IMR-90 (cell line): ENCODE results near the gene SPP2. TPM values are rescaled to one million over a fixed set of nuclear protein-coding genes. Genes with fewer than 3 reads are reported as not detected.

ENCODE experiments used
- ATAC-seq: fragments of 200-7000 bp; cut with Tn5 transposase; 2 replicates; pipeline ENCODE4 v1.9.1; 2020; ENCODE audit warnings: low read depth, mild to moderate bottlenecking, moderate library complexity
- BruUV-seq: library from RNA; stranded (reverse); fragments of 400-500 nt; replicated peaks from 2 replicates; lab custom pipeline; 2021; lab: Mats Ljungman, UMichigan
- CTCF ChIA-PET: fragments of 300-600 bp; formaldehyde crosslinking; extraction: SDS; loops from one replicate; lab custom pipeline; 2021; ENCODE audit warnings: antibody characterized with exemption; lab: Yijun Ruan, JAX
- POLR2A ChIA-PET: fragments of 300-600 bp; sonication (Branson Sonifier 250); formaldehyde crosslinking; loops from one replicate; lab custom pipeline; 2022; ENCODE audit warnings: antibody characterized with exemption; ENCODE audit not compliant: unreplicated experiment; lab: Charles Lee
- DNase-seq: peaks from one replicate; pipeline ENCODE4 v3.0.0; 2013
- H2AFZ ChIP-seq: replicated peaks from 2 replicates; pipeline ENCODE3; 2013; ENCODE audit warnings: low read length, mild to moderate bottlenecking; ENCODE audit not compliant: poor library complexity
- H2AK5ac ChIP-seq: 2 replicates; pipeline ENCODE4 v1.6.1; 2013; ENCODE audit warnings: low read depth, low read length, inconsistent platforms
- H2AK9ac ChIP-seq: replicated peaks from 2 replicates; pipeline ENCODE3; 2013; ENCODE audit warnings: mild to moderate bottlenecking, low read depth, low read length, moderate library complexity; ENCODE audit not compliant: poor library complexity
- H2BK120ac ChIP-seq: 2 replicates; pipeline ENCODE4 v1.6.1; 2013; ENCODE audit warnings: low read depth, low read length, inconsistent platforms
- H2BK15ac ChIP-seq: 3 replicates; pipeline ENCODE4 v1.6.1; 2013; ENCODE audit warnings: low read depth, low read length, inconsistent platforms
- H2BK20ac ChIP-seq: 2 replicates; pipeline ENCODE4 v1.6.1; 2013; ENCODE audit warnings: low read depth, mild to moderate bottlenecking, inconsistent platforms, low read length, moderate library complexity
- H2BK5ac ChIP-seq: 2 replicates; pipeline ENCODE4 v1.6.1; 2013; ENCODE audit warnings: mild to moderate bottlenecking, low read depth, low read length, inconsistent platforms; ENCODE audit not compliant: poor library complexity, severe bottlenecking
- H3K14ac ChIP-seq: replicated peaks from 2 replicates; pipeline ENCODE4 v1.6.1; 2013; ENCODE audit warnings: low read depth, low read length, inconsistent platforms
- H3K18ac ChIP-seq: 2 replicates; pipeline ENCODE4 v1.6.1; 2013; ENCODE audit warnings: low read depth, low read length, control low read depth
- H3K23ac ChIP-seq: 2 replicates; pipeline ENCODE4 v1.6.1; 2013; ENCODE audit warnings: low read depth, low read length, inconsistent platforms
- H3K27ac ChIP-seq: 2 replicates; pipeline ENCODE4 v1.5.1; 2013; ENCODE audit warnings: mild to moderate bottlenecking, control low read depth, low read length; ENCODE audit not compliant: insufficient read depth
- H3K27me3 ChIP-seq: 2 replicates; pipeline ENCODE4 v1.6.1; 2013; ENCODE audit warnings: low read length; ENCODE audit not compliant: control insufficient read depth, insufficient read depth
- H3K36me3 ChIP-seq: 2 replicates; pipeline ENCODE4 v1.6.1; 2013; ENCODE audit warnings: low read length, mixed read lengths; ENCODE audit not compliant: control insufficient read depth, insufficient read depth
- H3K4ac ChIP-seq: 2 replicates; pipeline ENCODE4 v1.6.1; 2013; ENCODE audit warnings: low read depth, low read length, inconsistent platforms
- H3K4me1 ChIP-seq: 2 replicates; pipeline ENCODE4 v1.6.1; 2013; ENCODE audit warnings: low read length, mixed read lengths; ENCODE audit not compliant: control insufficient read depth, insufficient read depth
- H3K4me2 ChIP-seq: 2 replicates; pipeline ENCODE4 v1.6.1; 2013; ENCODE audit warnings: low read depth, mild to moderate bottlenecking, control low read depth, low read length, moderate library complexity
- H3K4me3 ChIP-seq: 2 replicates; pipeline ENCODE4 v1.5.1; 2013; ENCODE audit warnings: low read depth, mild to moderate bottlenecking, control low read depth, low read length, moderate library complexity; ENCODE audit not compliant: insufficient read depth
- H3K56ac ChIP-seq: 2 replicates; pipeline ENCODE4 v1.6.1; 2013; ENCODE audit warnings: low read length, inconsistent platforms; ENCODE audit not compliant: insufficient read depth; ENCODE audit errors: extremely low read depth
- H3K79me1 ChIP-seq, 2 experiments: 2 replicates each; pipeline ENCODE4 v1.6.1; 2013; ENCODE audit warnings: low read length in 2 of 2, inconsistent platforms in 1 of 2, low read depth in 1 of 2
- H3K9ac ChIP-seq: 2 replicates; pipeline ENCODE4 v1.6.1; 2013; ENCODE audit warnings: low read depth, low read length, control low read depth
- H3K9me1 ChIP-seq: 2 replicates; pipeline ENCODE4 v1.6.1; 2013; ENCODE audit warnings: low read length, inconsistent platforms; ENCODE audit not compliant: insufficient read depth
- H3K9me3 ChIP-seq: 2 replicates; pipeline ENCODE4 v1.6.1; 2013; ENCODE audit warnings: low read length; ENCODE audit not compliant: control insufficient read depth, insufficient read depth
- H4K20me1 ChIP-seq: 2 replicates; pipeline ENCODE4 v1.6.1; 2013; ENCODE audit warnings: low read length, inconsistent platforms; ENCODE audit not compliant: insufficient read depth
- H4K5ac ChIP-seq: 2 replicates; pipeline ENCODE4 v1.6.1; 2013; ENCODE audit warnings: mild to moderate bottlenecking, low read depth, low read length, control low read depth
- H4K8ac ChIP-seq, 2 experiments: 2 replicates each; pipeline ENCODE4 v1.6.1; 2013; ENCODE audit warnings: low read depth in 2 of 2, low read length in 2 of 2, control low read depth in 1 of 2, inconsistent platforms in 1 of 2
- H4K91ac ChIP-seq: 2 replicates; pipeline ENCODE4 v1.6.1; 2013; ENCODE audit warnings: low read depth, low read length, inconsistent platforms; ENCODE audit not compliant: insufficient read depth
- BHLHE40 ChIP-seq: fragments of 150-350 bp; IDR thresholded peaks from 2 replicates; pipeline ENCODE4 v1.6.1; 2016; ENCODE audit warnings: mild to moderate bottlenecking, low read depth, low read length
- CHD1 ChIP-seq: IDR thresholded peaks from 2 replicates; pipeline ENCODE4 v1.6.1; 2012; ENCODE audit warnings: low read depth, low read length, improper control_type of control experiment
- CTCF ChIP-seq: conservative IDR thresholded peaks from 2 replicates; pipeline ENCODE4 v1.5.1; 2012; ENCODE audit warnings: mild to moderate bottlenecking, low read depth, low read length, improper control_type of control experiment
- FOS ChIP-seq: fragments of 150-350 bp; IDR thresholded peaks from 2 replicates; pipeline ENCODE4 v1.6.1; 2016; ENCODE audit warnings: low read depth, low read length
- MAFK ChIP-seq: IDR thresholded peaks from 2 replicates; pipeline ENCODE4 v1.6.1; 2012; ENCODE audit warnings: low read depth, low read length, improper control_type of control experiment
- MAZ ChIP-seq: IDR thresholded peaks from 2 replicates; pipeline ENCODE4 v1.6.1; 2012; ENCODE audit warnings: low read depth, mild to moderate bottlenecking, low read length, improper control_type of control experiment, moderate library complexity, borderline replicate concordance
- MXI1 ChIP-seq: IDR thresholded peaks from 2 replicates; pipeline ENCODE4 v1.6.1; 2012; ENCODE audit warnings: low read depth, mild to moderate bottlenecking, low read length, moderate library complexity, borderline replicate concordance
- NFE2L2 ChIP-seq: fragments of 150-350 bp; IDR thresholded peaks from 2 replicates; pipeline ENCODE4 v1.6.1; 2016; ENCODE audit warnings: low read depth, mild to moderate bottlenecking, low read length
- POLR2A ChIP-seq: IDR thresholded peaks from 2 replicates; pipeline ENCODE4 v1.6.1; 2012; ENCODE audit warnings: mild to moderate bottlenecking, low read depth, low read length
- RAD21 ChIP-seq: IDR thresholded peaks from 2 replicates; pipeline ENCODE4 v1.6.1; 2012; ENCODE audit warnings: low read length, improper control_type of control experiment
- RCOR1 ChIP-seq: IDR thresholded peaks from 2 replicates; pipeline ENCODE4 v1.6.1; 2012; ENCODE audit warnings: mild to moderate bottlenecking, low read length, improper control_type of control experiment; ENCODE audit not compliant: insufficient replicate concordance
- RFX5 ChIP-seq: IDR thresholded peaks from 2 replicates; pipeline ENCODE4 v1.8.0; 2012; ENCODE audit warnings: low read depth, mild to moderate bottlenecking, low read length, moderate library complexity
- SMC3 ChIP-seq: fragments of 150-350 bp; IDR thresholded peaks from 2 replicates; pipeline ENCODE4 v1.6.1; 2016; ENCODE audit warnings: low read depth, mild to moderate bottlenecking, antibody characterized with exemption, low read length, moderate library complexity
- WGBS, 2 experiments: methylation state at CpG; one replicate each; pipeline versions ENCODE4 v1.1.5 to v1.1.7; 2013; ENCODE audit warnings: missing lambda C conversion rate in 2 of 2; ENCODE audit not compliant: insufficient read length in 1 of 2; ENCODE audit errors: extremely low coverage in 2 of 2; 5-methylcytosine and 5-hydroxymethylcytosine counted together
- dilution Hi-C: fragments of 300-500 bp; cut with HindIII; formaldehyde crosslinking; loops from one replicate; pipeline ENCODE4 v1.14.3; 2018; ENCODE audit warnings: low sequenced_read_pairs; ENCODE audit not compliant: unreplicated experiment
- in situ Hi-C: fragments of 300-500 bp; cut with MboI; formaldehyde crosslinking; loops from 3 replicates; pipeline ENCODE4 v1.14.3; 2019; ENCODE audit warnings: low sequenced_read_pairs, inconsistent platforms, mixed read lengths
- intact Hi-C: fragments of 100-400 bp; cut with micrococcal nuclease; formaldehyde crosslinking; loops from 2 replicates; pipeline ENCODE4 v1.10.0; 2022
- polyA plus RNA-seq, 3 experiments: library from polyadenylated mRNA; depleted of rRNA; stranded (reverse); fragments of >200 nt; gene quantifications; 2 replicates each; pipeline ENCODE4 v1.2.3, GENCODE V29; 2012; ENCODE audit warnings: low replicate concordance in 1 of 3
- total RNA-seq: library from RNA; depleted of rRNA; stranded (reverse); fragments of >200 nt; gene quantifications from 2 replicates; pipeline ENCODE4 v1.2.3, GENCODE V29; 2012
- TF ChIP-seq, protein P1 (sequence below): fragments of 150-350 bp; IDR thresholded peaks from 2 replicates; pipeline ENCODE4 v1.6.1; 2016; ENCODE audit warnings: low read depth, mild to moderate bottlenecking, low read length, moderate library complexity, borderline replicate concordance
- TF ChIP-seq, protein P2 (sequence below): fragments of 150-350 bp; IDR thresholded peaks from 2 replicates; pipeline ENCODE4 v1.6.1; 2017; ENCODE audit warnings: mild to moderate bottlenecking, antibody characterized with exemption, low read length, low read depth

The SPP2 gene
- total and polyA plus RNA-seq, 2 of the 4 experiments (the other 2 are of a cell fraction), result not detected

DNA sequence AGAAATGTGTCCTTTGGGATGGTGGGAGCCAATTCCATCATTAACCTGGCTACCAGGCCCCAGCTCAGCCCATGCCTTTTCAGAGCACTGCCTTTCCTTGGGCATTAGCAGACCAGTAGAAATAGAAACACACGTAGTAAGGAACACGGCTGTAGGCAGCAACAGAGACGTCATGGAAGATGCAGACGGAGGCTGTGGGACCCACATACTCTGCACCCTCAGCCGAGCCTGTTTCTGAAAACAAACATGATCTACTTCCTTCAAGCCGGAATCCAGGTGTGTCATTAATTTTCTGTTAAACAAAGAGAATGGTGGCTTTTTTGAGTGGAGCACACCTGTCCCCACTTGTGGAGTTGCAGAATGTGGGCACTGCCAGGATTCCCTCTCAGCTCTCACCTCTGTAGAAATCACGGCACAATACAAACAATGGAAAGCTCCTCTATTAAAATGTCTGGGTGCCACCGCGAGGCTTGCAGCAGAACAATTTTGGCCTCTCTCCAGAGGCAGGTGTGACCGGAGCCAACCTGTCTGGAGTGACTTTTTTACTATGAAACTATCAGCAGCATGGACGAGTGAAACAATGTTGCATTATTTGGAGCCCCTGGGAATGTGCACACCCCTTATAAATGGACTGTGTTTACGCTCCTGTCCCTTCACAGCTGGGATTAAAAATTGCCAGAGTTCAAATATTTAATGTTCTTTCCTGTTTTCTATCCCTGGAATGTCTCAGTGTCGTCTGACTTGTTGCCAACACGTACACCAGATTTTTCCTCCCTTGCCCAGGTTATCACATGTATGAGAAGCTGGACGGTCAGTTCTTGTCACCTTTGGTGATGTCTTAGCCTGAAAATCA lies 31.7 kb downstream of the SPP2 start:
- Histone ChIP-seq H3K18ac (no peak overlapping the region), H3K27ac (no peak overlapping the region), H3K4ac (no peak overlapping the region), H2AFZ (no peak overlapping the region), H3K9me3 (no peaks in the 10 kb centered on the region), H2BK5ac (no peak overlapping the region), H3K9ac (no peak overlapping the region), H3K27me3 (peaks cover 22% of the 10 kb centered on the region), H2AK5ac (no peak overlapping the region), H2BK20ac (no peak overlapping the region), H2AK9ac (no peak overlapping the region), H3K14ac (no peak overlapping the region), H4K91ac (no peak overlapping the region), H3K9me1 (no peaks in the 10 kb centered on the region), H3K23ac (no peak overlapping the region), H3K4me1 (no peaks in the 10 kb centered on the region), H4K20me1 (no peaks in the 10 kb centered on the region), H3K4me3 (no peak overlapping the region), H3K79me1 (no peaks in the 10 kb centered on the region), H2BK120ac (no peak overlapping the region), H3K4me2 (no peak overlapping the region), H2BK15ac (no peak overlapping the region), H3K36me3 (no peaks in the 10 kb centered on the region), H4K5ac (no peak overlapping the region), H4K8ac (no peak overlapping the region), H3K56ac (no peak overlapping the region)
- DNase-seq, result no peak
- ChIA-PET POLR2A (no interaction called here), CTCF (no interaction called here)
- no TSS peak for BruUV-seq
- intact Hi-C loops, result no loop called here
- in situ Hi-C loops, result no loop called here
- WGBS, 2 experiments, result 63% methylated on average over 2 of the region's 15 CpGs; no CpG with 5 or more reads in 1 of the 2 experiments
- dilution Hi-C loops, result no loop called here
- ATAC-seq, result no peak
- no peak for TF ChIP-seq NFE2L2
- TF ChIP-seq, protein P1, sequence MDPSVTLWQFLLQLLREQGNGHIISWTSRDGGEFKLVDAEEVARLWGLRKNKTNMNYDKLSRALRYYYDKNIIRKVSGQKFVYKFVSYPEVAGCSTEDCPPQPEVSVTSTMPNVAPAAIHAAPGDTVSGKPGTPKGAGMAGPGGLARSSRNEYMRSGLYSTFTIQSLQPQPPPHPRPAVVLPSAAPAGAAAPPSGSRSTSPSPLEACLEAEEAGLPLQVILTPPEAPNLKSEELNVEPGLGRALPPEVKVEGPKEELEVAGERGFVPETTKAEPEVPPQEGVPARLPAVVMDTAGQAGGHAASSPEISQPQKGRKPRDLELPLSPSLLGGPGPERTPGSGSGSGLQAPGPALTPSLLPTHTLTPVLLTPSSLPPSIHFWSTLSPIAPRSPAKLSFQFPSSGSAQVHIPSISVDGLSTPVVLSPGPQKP, result no peak
- TF ChIP-seq, protein P2, sequence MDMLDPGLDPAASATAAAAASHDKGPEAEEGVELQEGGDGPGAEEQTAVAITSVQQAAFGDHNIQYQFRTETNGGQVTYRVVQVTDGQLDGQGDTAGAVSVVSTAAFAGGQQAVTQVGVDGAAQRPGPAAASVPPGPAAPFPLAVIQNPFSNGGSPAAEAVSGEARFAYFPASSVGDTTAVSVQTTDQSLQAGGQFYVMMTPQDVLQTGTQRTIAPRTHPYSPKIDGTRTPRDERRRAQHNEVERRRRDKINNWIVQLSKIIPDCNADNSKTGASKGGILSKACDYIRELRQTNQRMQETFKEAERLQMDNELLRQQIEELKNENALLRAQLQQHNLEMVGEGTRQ, result no peak
- TF ChIP-seq MAZ, result no peak
- TF ChIP-seq BHLHE40, result no peak
- no peak for TF ChIP-seq CHD1
- TF ChIP-seq RFX5, result no peak
- TF ChIP-seq RAD21, result no peak
- TF ChIP-seq MAFK, result no peak
- TF ChIP-seq FOS, result no peak
- no peak for TF ChIP-seq MXI1
- no peak for TF ChIP-seq CTCF
- no peak for TF ChIP-seq SMC3
- no peak for TF ChIP-seq POLR2A
- no peak for TF ChIP-seq RCOR1
